PFSK-1 (cell line): ENCODE measurements around the gene AOAH.

Experiments used
- FOXP2 ChIP-seq: optimal IDR thresholded peaks from 2 replicates; pipeline ENCODE3; 2011; ENCODE audit warnings: borderline replicate concordance, control low read depth, inconsistent platforms; ENCODE audit not compliant: insufficient read depth; ENCODE audit errors: extremely low read length, extremely low read depth
- POLR2AphosphoS5 ChIP-seq: IDR thresholded peaks from 2 replicates; pipeline ENCODE4 v1.6.1; 2012; ENCODE audit warnings: low read depth, mild to moderate bottlenecking, control low read depth, low read length, moderate library complexity
- SIN3A ChIP-seq: IDR thresholded peaks from 2 replicates; pipeline ENCODE4 v1.6.1; 2012; ENCODE audit warnings: mild to moderate bottlenecking, low read length, moderate library complexity, borderline replicate concordance; ENCODE audit not compliant: insufficient read depth
- TAF1 ChIP-seq: IDR thresholded peaks from 2 replicates; pipeline ENCODE4 v1.6.1; 2012; ENCODE audit warnings: low read length, control low read depth, borderline replicate concordance; ENCODE audit not compliant: insufficient read depth
- TF ChIP-seq, protein P1 (sequence below), 2 experiments: IDR thresholded peaks; 2 replicates each; pipeline versions ENCODE4 v1.6.1 to v1.8.0; 2011 to 2012; ENCODE audit warnings: low read depth in 2 of 2, low read length in 2 of 2, control low read depth in 1 of 2, inconsistent platforms in 1 of 2, mild to moderate bottlenecking in 1 of 2, moderate library complexity in 1 of 2; ENCODE audit not compliant: insufficient read depth in 1 of 2

Gene AOAH

DNA sequence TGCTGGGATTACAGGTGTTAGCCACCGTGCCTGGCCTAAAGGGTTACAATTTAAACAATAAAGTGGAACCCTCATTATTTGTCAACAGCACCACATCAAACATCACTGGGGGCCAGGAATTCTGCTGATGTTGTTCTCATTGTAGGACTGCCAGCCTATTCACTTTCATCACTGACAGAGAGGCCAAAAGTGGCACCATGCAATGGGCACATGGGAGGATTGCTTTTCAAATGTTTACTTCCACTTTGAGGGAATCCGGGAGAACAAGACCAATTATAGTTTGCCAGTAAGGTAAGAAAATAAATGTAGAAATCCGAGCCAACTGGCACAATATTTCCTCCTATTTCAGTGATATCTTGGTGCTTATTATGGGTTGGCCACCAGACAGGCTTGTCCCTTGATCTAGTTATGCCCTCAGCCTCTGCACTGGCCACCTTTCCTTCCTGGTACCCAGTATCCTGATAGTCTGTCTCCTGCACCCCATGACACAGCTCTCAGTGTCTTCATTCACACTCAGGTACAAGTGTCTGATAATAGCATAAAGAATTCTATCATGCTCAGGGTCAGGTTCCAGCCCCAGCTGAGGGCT is 252.1 kb downstream of the AOAH start:
- TF ChIP-seq FOXP2 (no peak), TAF1 (no peak), SIN3A (no peak), POLR2AphosphoS5 (no peak)
- TF ChIP-seq, protein P1, sequence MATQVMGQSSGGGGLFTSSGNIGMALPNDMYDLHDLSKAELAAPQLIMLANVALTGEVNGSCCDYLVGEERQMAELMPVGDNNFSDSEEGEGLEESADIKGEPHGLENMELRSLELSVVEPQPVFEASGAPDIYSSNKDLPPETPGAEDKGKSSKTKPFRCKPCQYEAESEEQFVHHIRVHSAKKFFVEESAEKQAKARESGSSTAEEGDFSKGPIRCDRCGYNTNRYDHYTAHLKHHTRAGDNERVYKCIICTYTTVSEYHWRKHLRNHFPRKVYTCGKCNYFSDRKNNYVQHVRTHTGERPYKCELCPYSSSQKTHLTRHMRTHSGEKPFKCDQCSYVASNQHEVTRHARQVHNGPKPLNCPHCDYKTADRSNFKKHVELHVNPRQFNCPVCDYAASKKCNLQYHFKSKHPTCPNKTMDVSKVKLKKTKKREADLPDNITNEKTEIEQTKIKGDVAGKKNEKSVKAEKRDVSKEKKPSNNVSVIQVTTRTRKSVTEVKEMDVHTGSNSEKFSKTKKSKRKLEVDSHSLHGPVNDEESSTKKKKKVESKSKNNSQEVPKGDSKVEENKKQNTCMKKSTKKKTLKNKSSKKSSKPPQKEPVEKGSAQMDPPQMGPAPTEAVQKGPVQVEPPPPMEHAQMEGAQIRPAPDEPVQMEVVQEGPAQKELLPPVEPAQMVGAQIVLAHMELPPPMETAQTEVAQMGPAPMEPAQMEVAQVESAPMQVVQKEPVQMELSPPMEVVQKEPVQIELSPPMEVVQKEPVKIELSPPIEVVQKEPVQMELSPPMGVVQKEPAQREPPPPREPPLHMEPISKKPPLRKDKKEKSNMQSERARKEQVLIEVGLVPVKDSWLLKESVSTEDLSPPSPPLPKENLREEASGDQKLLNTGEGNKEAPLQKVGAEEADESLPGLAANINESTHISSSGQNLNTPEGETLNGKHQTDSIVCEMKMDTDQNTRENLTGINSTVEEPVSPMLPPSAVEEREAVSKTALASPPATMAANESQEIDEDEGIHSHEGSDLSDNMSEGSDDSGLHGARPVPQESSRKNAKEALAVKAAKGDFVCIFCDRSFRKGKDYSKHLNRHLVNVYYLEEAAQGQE (IDR thresholded peaks at IDR 0.05; ENCODE audit: insufficient read depth in 1 of 2, low read depth in 2 of 2, low read length in 2 of 2) = no peak

DNA sequence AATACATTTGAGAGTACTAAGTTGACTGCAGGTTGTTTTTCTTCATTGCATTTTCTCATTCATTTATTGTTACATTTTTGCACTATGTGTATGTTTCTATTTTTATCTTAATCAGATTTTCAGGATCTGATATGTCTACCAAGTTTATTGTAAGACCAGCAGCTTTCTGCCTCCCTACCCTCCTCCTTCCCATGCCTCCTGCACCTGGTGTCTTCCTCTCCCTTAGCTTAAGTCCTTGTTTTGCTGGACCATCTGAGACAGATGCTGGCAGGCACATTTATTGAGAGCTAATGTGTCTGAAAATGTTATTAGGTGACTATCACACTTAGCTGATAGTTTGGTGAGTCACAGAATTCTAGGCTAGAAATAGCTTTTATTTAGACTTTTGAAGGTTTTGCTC is 255.1 kb downstream of the AOAH start:
- TF ChIP-seq, protein P1 (IDR thresholded peaks at IDR 0.05; ENCODE audit: insufficient read depth in 1 of 2, low read depth in 2 of 2, low read length in 2 of 2) = no peak
- no peak for TF ChIP-seq SIN3A

DNA sequence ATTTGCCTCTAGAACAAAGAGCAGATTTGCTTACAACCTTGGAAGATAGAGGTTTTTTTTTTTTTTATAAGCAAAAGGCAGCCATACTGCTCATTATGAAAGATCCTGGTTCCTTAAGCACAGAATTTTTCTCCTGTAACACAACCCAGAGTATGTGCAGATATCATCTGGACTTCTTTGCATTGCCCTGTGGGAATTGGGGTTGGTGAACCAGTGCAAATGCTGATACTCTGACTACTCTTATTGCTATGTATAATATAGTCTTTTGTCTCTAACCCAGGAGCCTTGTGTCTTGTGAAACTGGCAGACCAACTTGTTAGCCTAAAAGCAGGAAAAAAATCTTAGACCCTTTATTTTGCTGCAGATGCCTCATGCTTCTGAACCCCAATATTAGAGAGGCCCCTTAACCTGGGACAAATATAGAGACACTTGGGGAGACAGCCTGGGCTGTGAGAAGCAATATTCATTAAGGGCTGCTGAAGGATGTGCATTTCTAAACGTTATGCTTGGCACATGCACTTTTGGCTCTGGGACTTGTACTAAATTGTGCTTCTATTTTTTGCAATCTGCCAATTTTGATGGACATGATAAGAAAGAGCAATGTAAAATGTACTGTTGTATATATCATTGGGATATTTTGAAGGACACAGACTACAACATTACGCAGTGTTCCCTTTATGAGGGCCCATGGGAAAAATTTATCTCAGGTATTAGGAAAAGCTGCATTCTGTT is 255.8 kb downstream of the AOAH start:
- TF ChIP-seq FOXP2 (no peak), POLR2AphosphoS5 (no peak), SIN3A (no peak), TAF1 (no peak)
- TF ChIP-seq, protein P1 (IDR thresholded peaks at IDR 0.05; ENCODE audit: insufficient read depth in 1 of 2, low read depth in 2 of 2, low read length in 2 of 2) = no peak

DNA sequence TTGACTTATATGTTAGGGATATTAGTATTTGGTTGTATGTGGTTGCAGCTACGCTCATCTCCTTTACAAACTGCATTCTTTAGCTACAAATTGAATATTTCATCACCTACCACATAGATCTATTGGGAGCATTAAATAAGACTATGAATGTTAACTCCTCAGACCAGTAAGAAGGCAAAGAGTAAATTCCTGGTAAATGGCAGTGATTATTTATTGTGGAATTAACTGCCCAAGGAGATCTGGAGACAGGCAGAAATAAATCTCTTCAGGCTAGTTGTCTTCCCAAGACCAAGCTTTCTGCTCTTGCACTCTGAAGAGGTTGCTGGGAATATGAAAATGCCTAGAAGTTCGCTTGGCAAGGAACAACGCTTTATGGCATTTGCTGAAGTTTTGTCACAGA is 260.0 kb downstream of the AOAH start:
- TF ChIP-seq TAF1 (no peak), FOXP2 (no peak), POLR2AphosphoS5 (no peak), SIN3A (no peak)
- TF ChIP-seq, protein P1 (IDR thresholded peaks at IDR 0.05; ENCODE audit: insufficient read depth in 1 of 2, low read depth in 2 of 2, low read length in 2 of 2) = no peak
